Nephron (organoid): ENCODE data around the gene GYS1.
"Not testable (repeated sequence)": the region's sequence is repeated elsewhere in the genome, so short reads cannot be mapped to it uniquely, and the experiment has no call there.

Experiments used
- H3K27ac Mint-ChIP-seq, 3 experiments: 2 replicates each; pipeline ENCODE4 v1.8.0; 2020; ENCODE audit warnings: mixed read lengths in 3 of 3, mild to moderate bottlenecking in 2 of 3, moderate library complexity in 1 of 3
- H3K27me3 Mint-ChIP-seq: 2 replicates; pipeline ENCODE4 v1.8.0; 2021; ENCODE audit warnings: low read depth, mild to moderate bottlenecking, moderate library complexity, mixed read lengths
- H3K36me3 Mint-ChIP-seq: 2 replicates; pipeline ENCODE4 v1.8.0; 2020; ENCODE audit warnings: low read depth, mixed read lengths
- H3K4me1 Mint-ChIP-seq: 2 replicates; pipeline ENCODE4 v1.8.0; 2020; ENCODE audit warnings: mixed read lengths
- H3K4me3 Mint-ChIP-seq, 3 experiments: 2 replicates each; pipeline ENCODE4 v1.8.0; 2020; ENCODE audit warnings: mild to moderate bottlenecking in 3 of 3, mixed read lengths in 3 of 3, moderate library complexity in 2 of 3
- H3K9me3 Mint-ChIP-seq: 2 replicates; pipeline ENCODE4 v1.8.0; 2020; ENCODE audit warnings: mixed read lengths
- CTCF ChIP-seq, 3 experiments: fragments of 200-600 bp; sonication (generic); IDR thresholded peaks; one replicate each; pipeline ENCODE4 v1.5.0; 2021; ENCODE audit warnings: antibody characterized with exemption in 3 of 3; ENCODE audit not compliant: unreplicated experiment in 3 of 3

Gene GYS1

GRCh38 chr19:48925240-48925843, 67.8 kb downstream of the GYS1 start:
- TF ChIP-seq CTCF (IDR thresholded peaks at IDR 0.05; ENCODE audit: unreplicated experiment in 3 of 3): no peak
- H3K4me3 Mint-ChIP-seq: no peak overlapping the region
- no peaks in the 10 kb centered on the region for H3K9me3 Mint-ChIP-seq
- peaks cover 4% of the 10 kb centered on the region for H3K27me3 Mint-ChIP-seq
- peaks cover 11% of the 10 kb centered on the region for H3K36me3 Mint-ChIP-seq
- no peak overlapping the region for H3K27ac Mint-ChIP-seq
- H3K4me1 Mint-ChIP-seq: no peaks in the 10 kb centered on the region

- peaks cover 4% of the 10 kb centered on the region for H3K27me3 Mint-ChIP-seq
- no peak overlapping the region for H3K27ac Mint-ChIP-seq
- TF ChIP-seq CTCF (IDR thresholded peaks at IDR 0.05; ENCODE audit: unreplicated experiment in 3 of 3): no peak
- H3K4me3 Mint-ChIP-seq: no peak overlapping the region
- H3K9me3 Mint-ChIP-seq: no peaks in the 10 kb centered on the region
- peaks cover 22% of the 10 kb centered on the region for H3K36me3 Mint-ChIP-seq
- H3K4me1 Mint-ChIP-seq: no peaks in the 10 kb centered on the region
These were observed 70.3 kb downstream of the GYS1 start for GRCh38 chr19:48922548-48923490.

DNA sequence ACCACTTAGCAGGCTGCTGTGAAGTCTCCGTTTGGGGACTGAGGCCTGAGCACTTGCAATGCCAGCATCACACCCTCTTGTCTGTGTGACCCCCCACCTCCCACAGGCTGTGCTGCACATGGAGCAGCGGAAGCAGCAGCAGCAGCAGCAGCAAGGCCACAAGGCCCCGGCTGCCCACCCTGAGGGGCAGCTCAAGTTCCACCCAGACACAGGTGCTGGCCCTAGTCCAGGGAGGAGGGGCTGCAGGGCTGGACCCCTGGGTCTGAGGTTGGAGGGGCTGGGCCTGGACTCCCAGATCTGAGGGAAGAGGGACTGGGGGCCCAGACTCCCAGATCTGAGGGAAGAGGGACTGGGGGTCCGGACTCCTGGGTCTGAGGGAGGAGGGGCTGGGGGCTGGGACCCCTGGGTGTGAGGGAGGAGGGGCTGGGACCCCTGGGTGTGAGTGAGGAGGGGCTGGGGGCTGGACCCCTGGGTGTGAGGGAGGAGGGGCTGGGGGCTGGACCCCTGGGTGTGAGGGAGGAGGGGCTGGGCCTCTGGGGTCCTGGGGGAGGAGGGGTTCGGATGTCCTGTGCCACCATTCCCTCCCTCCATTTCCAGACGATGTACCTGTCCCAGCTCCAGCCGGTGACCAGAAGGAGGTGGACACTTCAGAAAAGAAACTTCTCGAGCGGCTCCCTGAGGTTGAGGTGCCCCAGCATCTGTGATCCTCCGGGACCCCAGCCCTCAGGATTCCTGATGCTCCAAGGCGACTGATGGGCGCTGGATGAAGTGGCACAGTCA, 71.2 kb downstream of the GYS1 start:
- Mint-ChIP-seq H3K4me1 (no peaks in the 10 kb centered on the region), H3K27ac (no peak overlapping the region), H3K27me3 (peaks cover 2% of the 10 kb centered on the region), H3K9me3 (no peaks in the 10 kb centered on the region), H3K4me3 (no peak overlapping the region), H3K36me3 (peaks cover 26% of the 10 kb centered on the region)
- no peak for TF ChIP-seq CTCF (IDR thresholded peaks at IDR 0.05; ENCODE audit: unreplicated experiment in 3 of 3)

GRCh38 chr19:48920949-48921348, 72.2 kb downstream of the GYS1 start:
- no peak overlapping the region for H3K27ac Mint-ChIP-seq

GRCh38 chr19:48919271-48919670, 73.8 kb downstream of the GYS1 start:
- H3K4me3 Mint-ChIP-seq, H3K9me3 Mint-ChIP-seq, H3K4me1 Mint-ChIP-seq, H3K27me3 Mint-ChIP-seq, H3K27ac Mint-ChIP-seq: not testable (repeated sequence)
- H3K36me3 Mint-ChIP-seq: peaks cover 32% of the 10 kb centered on the region

More at GRCh38 chr19:48920949-48921348, 72.2 kb downstream of the GYS1 start:
- Mint-ChIP-seq H3K4me3 (no peak overlapping the region), H3K36me3 (peaks cover 28% of the 10 kb centered on the region), H3K9me3 (no peaks in the 10 kb centered on the region), H3K27me3 (no peaks in the 10 kb centered on the region), H3K4me1 (no peaks in the 10 kb centered on the region)
- TF ChIP-seq CTCF (IDR thresholded peaks at IDR 0.05; ENCODE audit: unreplicated experiment in 3 of 3): no peak

DNA sequence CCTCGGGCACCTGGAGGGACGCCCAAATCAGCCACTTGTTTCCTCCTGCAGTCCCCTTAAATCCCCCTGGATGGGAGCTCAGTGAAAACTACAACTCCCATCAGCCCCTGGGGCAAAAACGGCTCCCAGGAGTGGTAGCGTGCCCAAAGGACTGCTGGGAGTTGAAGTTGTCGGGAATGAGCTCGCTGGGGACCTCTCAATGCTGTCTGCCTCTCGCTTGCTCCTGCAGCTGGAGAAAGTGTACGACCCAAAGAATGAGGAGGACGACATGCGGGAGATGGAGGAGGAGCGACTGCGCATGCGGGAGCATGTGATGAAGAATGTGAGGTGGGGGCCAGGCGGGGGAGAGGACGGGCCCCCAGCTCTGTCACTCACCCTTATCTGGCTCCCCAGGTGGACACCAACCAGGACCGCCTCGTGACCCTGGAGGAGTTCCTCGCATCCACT, 74.3 kb downstream of the GYS1 start:
- Mint-ChIP-seq H3K9me3 (no peaks in the 10 kb centered on the region), H3K27ac (no peak overlapping the region), H3K36me3 (peaks cover 36% of the 10 kb centered on the region), H3K27me3 (no peaks in the 10 kb centered on the region), H3K4me1 (no peaks in the 10 kb centered on the region), H3K4me3 (no peak overlapping the region)
- TF ChIP-seq CTCF (IDR thresholded peaks at IDR 0.05; ENCODE audit: unreplicated experiment in 3 of 3): no peak
